OCI-M2 (cell line): ENCODE measurements around the gene HCN1.
"Not testable (repeated sequence)": the region's sequence is repeated elsewhere in the genome, so short reads cannot be mapped to it uniquely, and the experiment has no call there.

Experiments
- DNase-seq: peaks from one replicate; lab custom pipeline; 2025; ENCODE audit not compliant: unreplicated experiment; lab: John Stamatoyannopoulos, UW

HCN1 gene

GRCh38 chr5:45312627-45313026, 383.6 kb downstream of the HCN1 start:
- DNase-seq, result not testable (repeated sequence)

- DNase-seq, result no peak
Measured at GRCh38 chr5:45295231-45295630, 400.9 kb downstream of the HCN1 start.

GRCh38 chr5:45288746-45289145, 407.4 kb downstream of the HCN1 start:
- no peak for DNase-seq

GRCh38 chr5:45284436-45284835, 411.7 kb downstream of the HCN1 start:
- no peak for DNase-seq

- DNase-seq, result no peak
Measured at GRCh38 chr5:45281081-45281480, 415.1 kb downstream of the HCN1 start.

- DNase-seq, result no peak
Measured at GRCh38 chr5:45279109-45279508, 417.1 kb downstream of the HCN1 start.

- DNase-seq, result no peak
Measured at GRCh38 chr5:45277860-45278259, 418.3 kb downstream of the HCN1 start.

- DNase-seq, result no peak
Measured at GRCh38 chr5:45274241-45274640, 421.9 kb downstream of the HCN1 start.

- DNase-seq, result no peak
Measured at GRCh38 chr5:45271626-45272025, 424.6 kb downstream of the HCN1 start.

- DNase-seq, result no peak
Measured at GRCh38 chr5:45264447-45264846, 431.7 kb downstream of the HCN1 start.

GRCh38 chr5:45262061-45262590, 434.1 kb downstream of the HCN1 start:
- no peak for DNase-seq

GRCh38 chr5:45261125-45261524, 435.1 kb downstream of the HCN1 start:
- no peak for DNase-seq

- no peak for DNase-seq
Measured at GRCh38 chr5:45260292-45260691, 435.9 kb downstream of the HCN1 start.

- no peak for DNase-seq
Measured at GRCh38 chr5:45252978-45253377, 443.2 kb downstream of the HCN1 start.

GRCh38 chr5:45252541-45252940, 443.6 kb downstream of the HCN1 start:
- no peak for DNase-seq

- no peak for DNase-seq
Measured at GRCh38 chr5:45225571-45226031, 470.6 kb downstream of the HCN1 start.

GRCh38 chr5:45205403-45205961, 490.7 kb downstream of the HCN1 start:
- no peak for DNase-seq
